Endothelial cell of umbilical vein (primary cell): ENCODE measurements around the gene PKN2. TPM values are rescaled to one million over a fixed set of nuclear protein-coding genes. Genes with fewer than 3 reads are reported as not detected.

Experiments
- BruUV-seq: library from RNA; stranded (reverse); fragments of 400-500 nt; replicated peaks from 2 replicates; lab custom pipeline; 2021; lab: Mats Ljungman, UMichigan
- CTCF ChIA-PET: fragments of 300-600, 350-600 bp; sonication (Branson Sonifier 250); formaldehyde crosslinking; loops from one replicate; lab custom pipeline; 2021; ENCODE audit warnings: antibody characterized with exemption, inconsistent platforms; lab: Charles Lee
- POLR2A ChIA-PET: fragments of 300-600, 350-600 bp; sonication (Branson Sonifier 250); formaldehyde crosslinking; loops from one replicate; lab custom pipeline; 2021; ENCODE audit warnings: antibody characterized with exemption, inconsistent platforms; lab: Charles Lee
- DNase-seq: peaks from one replicate; pipeline ENCODE4 v3.0.0-alpha.2; 2011; ENCODE audit warnings: low read depth, low spot score
- FAIRE-seq: peaks from 2 replicates; lab custom pipeline; 2011; peaks lifted over from hg19 to GRCh38; lab: Jason Lieb, UNC
- H2AFZ ChIP-seq: 2 replicates; pipeline ENCODE4 v1.6.0; 2012; ENCODE audit warnings: low read depth, low read length, control low read depth, inconsistent platforms
- H3K27ac ChIP-seq: 2 replicates; pipeline ENCODE4 v1.5.1; 2011; ENCODE audit warnings: low read depth, mild to moderate bottlenecking, control low read depth, low read length, moderate library complexity; ENCODE audit not compliant: insufficient read depth
- H3K27me3 ChIP-seq, 2 experiments: 2 replicates each; pipeline versions ENCODE4 v1.6.0 to v1.6.1; 2011; ENCODE audit warnings: low read length in 2 of 2, mixed read lengths in 1 of 2; ENCODE audit not compliant: control insufficient read depth in 2 of 2, insufficient read depth in 2 of 2
- H3K36me3 ChIP-seq, 2 experiments: 2 replicates in 1 of 2; 3 replicates in 1 of 2; pipeline ENCODE4 v1.5.1; 2011; ENCODE audit warnings: low read length in 2 of 2, mild to moderate bottlenecking in 1 of 2, moderate library complexity in 1 of 2; ENCODE audit not compliant: control insufficient read depth in 2 of 2, insufficient read depth in 2 of 2; ENCODE audit errors: extremely low read depth in 1 of 2
- H3K4me1 ChIP-seq: 3 replicates; pipeline ENCODE4 v1.5.1; 2011; ENCODE audit warnings: mild to moderate bottlenecking, low read length; ENCODE audit not compliant: control insufficient read depth, insufficient read depth; ENCODE audit errors: extremely low read depth
- H3K4me2 ChIP-seq: 2 replicates; pipeline ENCODE4 v1.6.1; 2011; ENCODE audit warnings: low read length, control low read depth, mixed read lengths; ENCODE audit not compliant: insufficient read depth
- H3K4me3 ChIP-seq, 3 experiments: fragments of 200-600 bp in 1 of 3; sonication (generic), shearing (Covaris generic) in 1 of 3; replicated peaks in 1 of 3; 2 replicates each; pipeline ENCODE4 v1.5.1; 2011 to 2016; ENCODE audit warnings: control low read depth in 3 of 3, low read length in 3 of 3, mild to moderate bottlenecking in 2 of 3, inconsistent platforms in 1 of 3, low read depth in 1 of 3, moderate library complexity in 1 of 3; ENCODE audit not compliant: insufficient read depth in 1 of 3
- H3K79me2 ChIP-seq: 2 replicates; pipeline ENCODE4 v1.6.0; 2012; ENCODE audit warnings: low read length, inconsistent platforms; ENCODE audit not compliant: control insufficient read depth, insufficient read depth
- H3K9ac ChIP-seq: replicated peaks from 2 replicates; pipeline ENCODE3; 2011; ENCODE audit warnings: low read length, control low read depth; ENCODE audit not compliant: insufficient read depth; ENCODE audit errors: extremely low read depth
- H3K9me1 ChIP-seq: replicated peaks from 3 replicates; pipeline ENCODE4 v1.6.0; 2011; ENCODE audit warnings: mild to moderate bottlenecking, low read length; ENCODE audit not compliant: control insufficient read depth, insufficient read depth; ENCODE audit errors: extremely low read depth
- H3K9me3 ChIP-seq: replicated peaks from 2 replicates; pipeline ENCODE4 v1.5.1; 2012; ENCODE audit warnings: low read length, inconsistent platforms; ENCODE audit not compliant: control insufficient read depth, insufficient read depth
- H4K20me1 ChIP-seq: replicated peaks from 2 replicates; pipeline ENCODE3; 2011; ENCODE audit warnings: mild to moderate bottlenecking, low read length; ENCODE audit not compliant: control insufficient read depth, insufficient read depth; ENCODE audit errors: extremely low read depth
- CTCF ChIP-seq, 2 donors: IDR thresholded peaks; 1 replicate in 1 of 2; 2 replicates in 1 of 2; pipeline ENCODE4 v1.5.1; 2011; ENCODE audit warnings: low read length in 2 of 2, mild to moderate bottlenecking in 2 of 2, moderate library complexity in 2 of 2, control low read depth in 1 of 2, inconsistent platforms in 1 of 2, low read depth in 1 of 2; ENCODE audit not compliant: insufficient read depth in 1 of 2; ENCODE audit errors: extremely low read depth in 1 of 2
- EZH2 ChIP-seq: IDR thresholded peaks from 2 replicates; pipeline ENCODE4 v1.6.1; 2012; ENCODE audit warnings: borderline replicate concordance, low read depth, mild to moderate bottlenecking, moderate library complexity, low read length, inconsistent platforms; ENCODE audit not compliant: severe bottlenecking
- FOS ChIP-seq: IDR thresholded peaks from 2 replicates; pipeline ENCODE4 v1.6.1; 2011; ENCODE audit warnings: mild to moderate bottlenecking, low read length, moderate library complexity, borderline replicate concordance; ENCODE audit not compliant: insufficient read depth
- GATA2 ChIP-seq: IDR thresholded peaks from 2 replicates; pipeline ENCODE4 v1.7.0; 2011; ENCODE audit warnings: low read depth, mild to moderate bottlenecking, moderate library complexity, mixed read lengths, low read length; ENCODE audit not compliant: insufficient read length, insufficient read depth
- JUN ChIP-seq: IDR thresholded peaks from 2 replicates; pipeline ENCODE4 v1.6.1; 2011; ENCODE audit warnings: borderline replicate concordance, low read depth; ENCODE audit not compliant: insufficient read length, insufficient read depth
- MAX ChIP-seq: IDR thresholded peaks from 2 replicates; pipeline ENCODE4 v1.6.1; 2011; ENCODE audit not compliant: insufficient read depth, insufficient read length
- MYC ChIP-seq: IDR thresholded peaks from one replicate; pipeline ENCODE4 v1.6.1; 2011; ENCODE audit warnings: mild to moderate bottlenecking, low read depth, low read length
- POLR2A ChIP-seq: IDR thresholded peaks from 2 replicates; pipeline ENCODE4 v1.6.1; 2012; ENCODE audit warnings: low read depth, mild to moderate bottlenecking, control low read depth, low read length
- POLR2AphosphoS5 ChIP-seq: IDR thresholded peaks from 2 replicates; pipeline ENCODE4 v1.6.1; 2012; ENCODE audit warnings: low read depth, mild to moderate bottlenecking, control low read depth, low read length, moderate library complexity; ENCODE audit not compliant: insufficient read depth
- dilution Hi-C: fragments of 300-500 bp; cut with MboI; formaldehyde crosslinking; loops from one replicate; pipeline ENCODE4 v1.15.0; 2019; ENCODE audit warnings: low sequenced_read_pairs; ENCODE audit not compliant: extremely low pct_ligation_motif_present
- intact Hi-C: fragments of 100-400 bp; cut with micrococcal nuclease; formaldehyde crosslinking; loops from one replicate; pipeline ENCODE4 v1.10.0; 2022
- polyA plus RNA-seq, 4 experiments: library from polyadenylated mRNA; depleted of rRNA in 3 of 4; stranded (reverse) in 3 of 4; unstranded in 1 of 4; fragments of >200 nt; gene quantifications; 2 replicates each; pipeline versions ENCODE4 v1.2.1 to v1.2.3, GENCODE V29; 2011 to 2012; ENCODE audit warnings: missing spikeins in 1 of 4
- total RNA-seq: library from RNA; stranded (reverse); gene quantifications from 2 replicates; pipeline ENCODE4 v1.2.3, GENCODE V29; 2021

PKN2 gene
- total and polyA plus RNA-seq, 2 donors (not counting 3 experiments of a cell fraction or from before 2014, with no cell fraction given), result 11.5 to 47.3 TPM

GRCh38 chr1:88659552-88659951 is 24.5 kb upstream of the PKN2 start:
- Histone ChIP-seq H2AFZ (no peak overlapping the region), H3K27ac (no peak overlapping the region), H4K20me1 (no peaks in the 10 kb centered on the region), H3K27me3 (no peaks in the 10 kb centered on the region), H3K4me2 (no peak overlapping the region), H3K4me1 (no peaks in the 10 kb centered on the region), H3K9ac (no peak overlapping the region), H3K36me3 (no peaks in the 10 kb centered on the region), H3K9me1 (peaks cover 2% of the 10 kb centered on the region), H3K9me3 (no peaks in the 10 kb centered on the region), H3K4me3 (no peak overlapping the region), H3K79me2 (no peaks in the 10 kb centered on the region)
- no TSS peak for BruUV-seq
- no peak for TF ChIP-seq POLR2AphosphoS5
- TF ChIP-seq MAX, result no peak
- no peak for TF ChIP-seq MYC
- TF ChIP-seq POLR2A, result no peak
- no peak for TF ChIP-seq GATA2
- TF ChIP-seq EZH2, result no peak
- TF ChIP-seq JUN, result no peak
- TF ChIP-seq CTCF (IDR thresholded peaks at IDR 0.05; ENCODE audit: extremely low read depth in 1 of 2, insufficient read depth in 1 of 2, low read depth in 1 of 2, low read length in 2 of 2), result no peak
- no peak for TF ChIP-seq FOS
- intact Hi-C loops, result loop anchor here (5.0 kb wide), 1 partner anchor 143 kb away; no protein-coding TSS in a partner anchor
- FAIRE-seq (no peak), DNase-seq (no peak)
- dilution Hi-C loops, result no loop called here
- CTCF ChIA-PET, result interaction anchor here (0.9 to 6.7 kb wide), 3 partner anchors 13 to 219 kb away, joined by 3 to 66 read pairs (median 7); partner anchors contain the start of gene PKN2
- POLR2A ChIA-PET, result no interaction called here
